ENCODE measurements around the gene FOXJ3.

DNA sequence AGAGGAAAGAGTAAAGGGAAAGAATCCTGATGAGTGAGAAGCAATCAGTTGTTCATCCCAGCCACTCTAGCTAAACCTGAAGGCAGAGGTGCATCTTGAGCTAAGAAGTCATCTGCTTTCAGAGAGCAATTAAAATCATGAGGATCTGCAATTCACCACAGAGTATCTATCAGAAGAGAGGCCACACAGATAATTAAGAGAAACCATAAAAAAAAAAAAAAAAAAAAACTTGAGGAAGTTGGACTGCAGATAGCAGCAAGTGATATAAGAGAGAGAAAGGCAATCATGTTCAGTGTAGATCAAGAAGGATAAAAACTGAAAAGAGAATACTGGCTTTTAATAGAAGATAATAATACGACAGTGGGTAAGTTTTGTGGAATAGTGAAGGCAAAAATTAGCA, 17.7 kb downstream of the FOXJ3 start:
- TF ChIP-seq, protein P1, sequence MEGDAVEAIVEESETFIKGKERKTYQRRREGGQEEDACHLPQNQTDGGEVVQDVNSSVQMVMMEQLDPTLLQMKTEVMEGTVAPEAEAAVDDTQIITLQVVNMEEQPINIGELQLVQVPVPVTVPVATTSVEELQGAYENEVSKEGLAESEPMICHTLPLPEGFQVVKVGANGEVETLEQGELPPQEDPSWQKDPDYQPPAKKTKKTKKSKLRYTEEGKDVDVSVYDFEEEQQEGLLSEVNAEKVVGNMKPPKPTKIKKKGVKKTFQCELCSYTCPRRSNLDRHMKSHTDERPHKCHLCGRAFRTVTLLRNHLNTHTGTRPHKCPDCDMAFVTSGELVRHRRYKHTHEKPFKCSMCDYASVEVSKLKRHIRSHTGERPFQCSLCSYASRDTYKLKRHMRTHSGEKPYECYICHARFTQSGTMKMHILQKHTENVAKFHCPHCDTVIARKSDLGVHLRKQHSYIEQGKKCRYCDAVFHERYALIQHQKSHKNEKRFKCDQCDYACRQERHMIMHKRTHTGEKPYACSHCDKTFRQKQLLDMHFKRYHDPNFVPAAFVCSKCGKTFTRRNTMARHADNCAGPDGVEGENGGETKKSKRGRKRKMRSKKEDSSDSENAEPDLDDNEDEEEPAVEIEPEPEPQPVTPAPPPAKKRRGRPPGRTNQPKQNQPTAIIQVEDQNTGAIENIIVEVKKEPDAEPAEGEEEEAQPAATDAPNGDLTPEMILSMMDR (IDR thresholded peaks at IDR 0.05), result no peak
- no peak for TF ChIP-seq POLR2AphosphoS5 (IDR thresholded peaks at IDR 0.05)
- no peak for TF ChIP-seq POLR2A (IDR thresholded peaks at IDR 0.05)

Measured in breast epithelium (tissue), 3 donors.